GM19193 (cell line): ENCODE results near the gene COL4A4.

Source experiments
- POLR2A ChIP-seq: IDR thresholded peaks from 4 replicates; pipeline ENCODE4 v1.6.1; 2011; ENCODE audit not compliant: insufficient read depth, insufficient read length; ENCODE audit errors: extremely low read depth

The COL4A4 gene

DNA sequence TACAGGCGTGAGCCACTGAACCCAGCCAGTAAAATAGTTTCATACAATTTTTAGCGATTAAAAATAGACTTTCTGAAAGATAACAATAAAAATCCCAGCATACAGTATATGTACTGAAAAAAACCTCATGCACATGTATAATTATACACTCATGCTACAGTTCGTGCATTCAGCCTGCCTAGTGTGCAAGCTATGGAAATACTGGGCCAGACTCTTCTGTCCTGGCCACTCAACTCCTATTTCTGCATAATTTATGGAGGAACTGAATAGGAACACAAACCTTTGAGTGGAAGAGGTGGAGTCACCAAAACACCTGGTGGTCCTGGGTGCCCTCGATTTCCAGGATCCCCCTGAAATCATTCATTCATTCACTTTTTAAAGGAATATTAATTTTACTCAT lies 64.7 kb downstream of the COL4A4 start:
- no peak for TF ChIP-seq POLR2A

DNA sequence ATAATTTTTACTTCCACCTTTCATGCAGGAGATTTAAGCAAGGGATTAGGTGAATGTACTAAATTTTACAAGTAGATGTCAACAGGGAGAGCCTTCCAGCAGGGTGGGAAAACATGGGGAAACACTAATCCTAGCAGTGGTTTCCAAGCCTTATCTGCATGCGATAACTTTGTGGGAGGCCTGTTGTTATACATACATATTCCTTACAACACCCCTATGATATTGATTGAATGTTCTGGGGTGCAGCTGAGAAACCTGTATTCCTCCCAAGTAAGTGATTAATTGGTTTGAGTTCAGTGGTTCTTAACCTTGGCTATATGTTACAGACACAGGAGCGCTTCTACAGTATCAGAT lies 65.9 kb downstream of the COL4A4 start:
- no peak for TF ChIP-seq POLR2A

DNA sequence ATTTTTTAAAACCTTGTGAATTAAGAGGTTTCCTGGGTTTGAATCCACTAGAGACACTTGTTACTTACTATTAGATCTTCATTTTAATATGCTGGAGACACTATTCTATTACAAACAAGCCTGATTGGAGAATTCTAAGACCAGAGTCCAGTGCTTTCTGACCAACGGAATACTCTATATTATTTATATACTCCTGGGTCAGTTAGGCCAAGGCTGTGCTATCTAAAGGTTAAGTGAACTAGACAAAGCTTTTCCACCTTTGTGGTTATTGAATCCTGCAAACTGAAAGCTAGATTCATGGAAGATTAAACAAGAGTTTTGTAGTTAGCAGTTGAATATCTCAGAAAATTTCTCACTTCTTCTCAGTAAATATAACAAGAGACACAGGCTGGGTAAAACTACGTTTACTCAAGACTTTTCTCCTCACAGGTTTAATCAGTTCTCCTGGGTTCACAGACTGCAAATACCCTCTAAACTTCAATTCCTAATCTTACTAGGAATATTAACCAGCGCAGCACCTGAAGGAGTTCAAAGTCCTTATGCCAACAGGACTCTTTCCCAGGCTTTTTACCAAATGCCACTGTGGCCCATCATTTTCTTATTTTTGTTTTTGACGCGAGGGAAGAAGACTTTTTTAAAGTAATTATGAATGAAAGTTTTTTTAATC lies 66.4 kb downstream of the COL4A4 start:
- no peak for TF ChIP-seq POLR2A

GRCh38 chr2:227095346-227095745 lies 68.7 kb downstream of the COL4A4 start:
- no peak for TF ChIP-seq POLR2A

DNA sequence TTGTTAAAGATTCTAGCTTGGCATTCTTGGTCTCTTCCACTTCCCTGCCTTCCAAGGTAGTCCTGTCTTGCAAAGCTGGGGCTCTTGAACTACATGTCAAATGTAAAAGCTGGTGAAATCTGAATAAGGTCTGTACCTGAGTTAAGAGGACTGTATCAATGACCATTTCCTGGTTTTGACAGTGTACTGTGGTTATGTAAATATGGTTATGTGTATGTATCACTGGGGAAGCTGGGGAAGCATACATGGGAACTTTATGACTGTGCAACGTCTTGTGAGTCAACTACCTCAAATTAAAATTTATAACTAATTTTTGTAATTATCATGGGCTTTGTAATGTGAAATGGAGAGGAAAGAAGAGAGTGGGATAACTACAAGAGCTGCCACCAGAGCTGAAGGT lies 81.7 kb downstream of the COL4A4 start:
- no peak for TF ChIP-seq POLR2A

GRCh38 chr2:227079726-227080125 lies 84.3 kb downstream of the COL4A4 start:
- TF ChIP-seq POLR2A, result no peak

DNA sequence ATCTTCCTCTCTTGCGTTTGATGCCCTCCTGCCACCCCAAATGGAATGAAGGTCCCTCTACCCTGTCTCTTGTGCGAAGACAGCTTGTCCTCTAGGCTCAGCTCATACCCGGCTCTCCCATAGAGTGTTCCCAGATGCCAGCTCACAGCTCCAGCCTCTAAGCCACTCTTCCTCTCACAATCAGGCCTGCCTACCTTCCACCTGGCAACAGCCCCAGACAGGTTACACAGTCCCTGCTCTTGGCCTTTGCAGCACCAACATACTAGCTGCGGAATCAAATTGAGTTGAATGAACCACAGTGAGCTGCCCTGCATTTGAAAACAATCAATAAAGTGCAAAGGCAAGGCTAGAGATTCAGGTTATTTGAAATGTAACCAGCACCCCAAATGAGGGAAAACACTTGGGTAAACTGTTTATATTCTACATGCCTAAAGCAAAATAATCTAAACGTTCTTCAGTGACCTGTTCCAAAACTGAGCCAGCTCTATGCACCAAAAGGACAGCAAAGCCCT lies 105.1 kb downstream of the COL4A4 start:
- TF ChIP-seq POLR2A, result no peak

DNA sequence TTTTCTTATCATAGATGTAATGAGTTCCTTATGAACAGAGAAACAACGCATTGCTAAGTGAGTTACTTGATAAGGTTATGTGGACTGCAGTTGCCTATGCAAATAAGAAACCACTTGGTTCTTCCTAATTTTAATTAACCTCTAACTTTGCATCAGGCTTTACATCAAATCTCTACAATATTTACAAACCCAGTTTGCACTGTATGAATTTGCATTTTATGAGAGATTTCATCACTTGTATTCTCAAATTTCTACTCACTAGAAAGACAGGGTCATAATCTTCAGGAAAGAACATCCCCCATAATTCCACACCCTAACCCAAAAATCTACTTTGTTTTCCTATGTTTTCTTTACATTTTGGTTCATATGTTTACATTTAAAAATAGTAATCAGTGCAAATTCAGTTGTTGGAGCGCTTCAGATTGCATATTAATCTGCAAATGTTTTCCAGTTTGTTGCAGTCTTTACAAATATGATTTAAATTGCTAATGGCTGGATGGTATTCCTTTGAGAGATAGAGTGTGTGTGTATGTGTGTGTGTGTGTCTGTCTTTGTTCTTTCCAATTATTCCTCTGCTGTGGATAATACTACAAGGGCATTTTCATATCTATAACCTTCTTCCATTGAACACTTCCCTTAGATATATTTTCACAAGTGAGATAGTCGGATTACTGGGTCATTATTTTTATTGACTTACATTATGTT lies 106.1 kb downstream of the COL4A4 start:
- no peak for TF ChIP-seq POLR2A

- TF ChIP-seq POLR2A, result no peak
Measured at GRCh38 chr2:227057060-227057459, 106.9 kb downstream of the COL4A4 start.

DNA sequence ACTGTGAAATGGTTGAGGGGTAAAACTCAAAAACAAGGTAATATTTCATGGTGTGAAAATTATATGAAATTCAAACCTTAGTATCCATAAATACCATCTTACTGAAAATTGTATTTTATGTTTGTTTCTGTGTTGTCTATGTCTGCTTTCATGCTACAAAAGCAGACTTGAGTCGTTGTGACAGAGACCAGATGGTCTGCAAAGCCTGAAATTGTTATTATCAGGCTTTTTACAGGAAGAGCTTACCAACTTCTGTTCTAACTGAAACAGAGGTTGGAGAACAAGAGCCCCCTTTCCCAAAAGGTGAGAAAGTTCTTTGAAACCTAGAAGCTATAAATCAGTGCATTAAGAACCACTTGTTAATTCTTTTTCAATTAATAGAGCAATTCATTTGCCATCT lies 110.0 kb downstream of the COL4A4 start:
- TF ChIP-seq POLR2A, result no peak

- TF ChIP-seq POLR2A, result no peak
Measured at GRCh38 chr2:227052879-227053278, 111.1 kb downstream of the COL4A4 start.

DNA sequence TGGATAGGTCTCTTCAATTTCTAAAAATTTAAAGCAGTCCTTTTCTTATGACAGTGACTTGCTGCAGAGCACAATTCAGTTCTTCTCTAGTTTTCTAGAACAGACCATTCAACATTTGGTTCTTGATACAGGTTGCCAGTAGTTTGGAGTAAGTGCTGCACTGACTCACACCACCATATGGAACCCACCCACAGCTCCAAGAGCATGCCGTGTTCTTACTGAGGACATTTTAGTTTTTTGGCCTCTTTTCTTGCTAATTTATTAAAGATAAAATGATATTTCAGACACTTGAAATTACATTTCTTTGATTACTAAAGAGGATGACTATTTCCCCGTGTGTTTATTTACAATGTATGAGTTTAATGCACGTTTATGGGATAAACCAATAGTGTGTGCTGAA lies 120.0 kb downstream of the COL4A4 start:
- TF ChIP-seq POLR2A, result no peak

GRCh38 chr2:227038550-227039189 lies 125.3 kb downstream of the COL4A4 start:
- no peak for TF ChIP-seq POLR2A

- no peak for TF ChIP-seq POLR2A
Measured at GRCh38 chr2:227036527-227036926, 127.5 kb downstream of the COL4A4 start.

GRCh38 chr2:227035711-227036367 lies 128.2 kb downstream of the COL4A4 start:
- TF ChIP-seq POLR2A, result no peak

DNA sequence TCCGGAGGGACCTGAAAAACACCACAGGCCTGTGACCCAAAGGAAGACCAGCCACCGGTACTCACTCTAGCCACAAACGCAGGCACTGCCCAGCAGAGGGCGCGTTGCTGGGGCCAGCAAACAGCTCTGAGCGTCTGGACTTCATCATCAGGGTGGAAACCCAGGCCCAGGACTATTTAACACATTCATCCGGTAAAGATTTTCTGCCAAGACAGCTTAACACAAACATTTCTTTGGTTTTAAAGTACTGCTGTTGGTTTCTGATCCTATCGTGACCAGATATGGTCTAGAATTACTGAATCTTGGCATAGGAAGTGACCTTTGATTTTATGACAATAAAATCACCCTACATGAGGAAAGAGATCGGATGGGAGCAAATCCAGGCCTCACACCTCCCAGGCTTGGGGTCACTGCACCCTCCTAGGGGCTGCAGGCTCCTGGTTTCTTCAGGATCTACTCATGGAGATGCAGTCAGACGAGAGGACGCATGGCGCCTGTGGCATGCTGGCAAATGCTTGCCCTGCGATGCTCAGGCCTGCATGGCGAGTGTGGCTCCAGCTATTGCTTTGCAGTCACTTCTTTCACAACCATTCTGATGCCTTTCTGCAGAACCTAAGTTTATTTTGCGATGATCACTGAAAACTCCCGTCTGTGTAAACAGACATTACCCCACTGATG lies 130.4 kb downstream of the COL4A4 start:
- no peak for TF ChIP-seq POLR2A

GRCh38 chr2:227031379-227031778 lies 132.6 kb downstream of the COL4A4 start:
- TF ChIP-seq POLR2A, result no peak
